GM21786 (cell line): ENCODE data around the gene RABGAP1.

Experiments
- ATAC-seq: cut with Tn5 transposase; IDR thresholded peaks from one replicate; pipeline ENCODE4 v1.9.1; 2021; ENCODE audit not compliant: unreplicated experiment

Gene RABGAP1

GRCh38 chr9:123150708-123151503, 210.1 kb downstream of the RABGAP1 start:
- ATAC-seq = no peak
